Lower lobe of right lung (tissue), 2 donors: Measurements from ENCODE around the gene RAVER2. TPM values are rescaled to one million over a fixed set of nuclear protein-coding genes. Genes with fewer than 3 reads are reported as not detected.

ENCODE experiments used
- ATAC-seq, 2 donors: fragments of 200-7000 bp; cut with Tn5 transposase; one replicate each; pipeline ENCODE4 v1.9.1; 2020 to 2022; ENCODE audit warnings: mild to moderate bottlenecking in 2 of 2, moderate library complexity in 2 of 2
- DNase-seq: peaks from one replicate; pipeline ENCODE4 v3.0.0-alpha.2; 2020
- H3K27ac ChIP-seq: fragments of 200-600 bp; one replicate; pipeline ENCODE4 v1.8.0; 2022
- H3K27me3 ChIP-seq: fragments of 200-600 bp; one replicate; pipeline ENCODE4 v1.8.0; 2022; ENCODE audit warnings: low read depth
- H3K36me3 ChIP-seq: fragments of 200-600 bp; one replicate; pipeline ENCODE4 v1.8.0; 2022; ENCODE audit warnings: mild to moderate bottlenecking
- H3K4me1 ChIP-seq: fragments of 200-600 bp; one replicate; pipeline ENCODE4 v1.8.0; 2022
- H3K4me3 ChIP-seq: fragments of 200-600 bp; one replicate; pipeline ENCODE4 v1.8.0; 2022; ENCODE audit warnings: mild to moderate bottlenecking
- H3K9me3 ChIP-seq: fragments of 200-600 bp; one replicate; pipeline ENCODE4 v1.8.0; 2022
- CTCF ChIP-seq: fragments of 200-600 bp; IDR thresholded peaks from one replicate; pipeline ENCODE4 v1.8.0; 2022; ENCODE audit warnings: antibody characterized with exemption, mild to moderate bottlenecking
- intact Hi-C: fragments of 100-400 bp; cut with DNase I; formaldehyde crosslinking; loops from one replicate; pipeline ENCODE4 v1.11.0; 2022
- total RNA-seq: library from RNA; stranded (reverse); fragmentation: NEBNext Ultra II Directional; extraction: Animal tissue kit (Norgen Biotek cat#: 25700); gene quantifications from one replicate; pipeline ENCODE4 v1.2.1, GENCODE V29; 2021
- donor health status: DM: no; HTN: yes; CAD: no; lungs with severe emphysema.

RAVER2 gene
- total RNA-seq, 1 donor from 2014 or later, result 12.0 TPM

- peaks cover 19% of the 10 kb centered on the region for H3K4me1 ChIP-seq
- peak overlapping the region; percentile 82 for H3K4me3 ChIP-seq
- peak overlapping the region; percentile 84 for H3K27ac ChIP-seq
- no peaks in the 10 kb centered on the region for H3K36me3 ChIP-seq
- ATAC-seq (peak; percentile 37 to 44), DNase-seq (peak; percentile 48)
- TF ChIP-seq CTCF, result no peak
- no peaks in the 10 kb centered on the region for H3K9me3 ChIP-seq
- intact Hi-C loops, result no loop called here
- H3K27me3 ChIP-seq, result no peaks in the 10 kb centered on the region
These were observed 508 bp downstream of the RAVER2 start for GRCh38 chr1:64745181-64745985.

- peak overlapping the region; percentile 84 for H3K27ac ChIP-seq
- no peak for DNase-seq
- no peak for TF ChIP-seq CTCF
- peaks cover 24% of the 10 kb centered on the region for H3K4me1 ChIP-seq
- no peaks in the 10 kb centered on the region for H3K9me3 ChIP-seq
- no peaks in the 10 kb centered on the region for H3K36me3 ChIP-seq
- intact Hi-C loops, result no loop called here
- ATAC-seq, result peak; percentile 64 to 70
- H3K4me3 ChIP-seq, result peak overlapping the region; percentile 82
- H3K27me3 ChIP-seq, result no peaks in the 10 kb centered on the region
These were observed 1.4 kb downstream of the RAVER2 start for GRCh38 chr1:64745986-64746940.

- H3K27ac ChIP-seq, result no peak overlapping the region
- intact Hi-C loops, result no loop called here
- H3K4me1 ChIP-seq, result peaks cover 28% of the 10 kb centered on the region
- DNase-seq (no peak), ATAC-seq (no peak)
- H3K4me3 ChIP-seq, result no peak overlapping the region
- no peaks in the 10 kb centered on the region for H3K27me3 ChIP-seq
- H3K36me3 ChIP-seq, result no peaks in the 10 kb centered on the region
- H3K9me3 ChIP-seq, result no peaks in the 10 kb centered on the region
- no peak for TF ChIP-seq CTCF
These were observed 3.3 kb downstream of the RAVER2 start for GRCh38 chr1:64748222-64748621.

- H3K27ac ChIP-seq, result no peak overlapping the region
- H3K36me3 ChIP-seq, result no peaks in the 10 kb centered on the region
- TF ChIP-seq CTCF, result no peak
- H3K27me3 ChIP-seq, result no peaks in the 10 kb centered on the region
- H3K9me3 ChIP-seq, result no peaks in the 10 kb centered on the region
- intact Hi-C loops, result no loop called here
- ATAC-seq, result no peak
- H3K4me1 ChIP-seq, result peaks cover 28% of the 10 kb centered on the region
- H3K4me3 ChIP-seq, result no peak overlapping the region
- DNase-seq, result no peak
These were observed 3.8 kb downstream of the RAVER2 start for GRCh38 chr1:64748706-64749105.

- Histone ChIP-seq H3K4me1 (peaks cover 23% of the 10 kb centered on the region), H3K27me3 (no peaks in the 10 kb centered on the region), H3K27ac (no peak overlapping the region), H3K4me3 (no peak overlapping the region), H3K9me3 (no peaks in the 10 kb centered on the region), H3K36me3 (no peaks in the 10 kb centered on the region)
- intact Hi-C loops, result no loop called here
- ATAC-seq (no peak), DNase-seq (no peak)
- TF ChIP-seq CTCF, result no peak
These were observed 5.2 kb downstream of the RAVER2 start for GRCh38 chr1:64750092-64750491.
